Mesothelial cell of epicardium (in vitro differentiated cells): ENCODE measurements around the gene MACROD2. TPM values are rescaled to one million over a fixed set of nuclear protein-coding genes. Genes with fewer than 3 reads are reported as not detected.

Experiments
- DNase-seq, 2 experiments: peaks; one replicate each; pipeline ENCODE4 v3.0.0; 2021; ENCODE audit warnings: low spot score in 2 of 2; ENCODE audit not compliant: unreplicated experiment in 2 of 2
- H3K27ac Mint-ChIP-seq: 2 replicates; pipeline ENCODE4 v1.8.0; 2021; ENCODE audit warnings: mixed read lengths
- H3K27me3 Mint-ChIP-seq: 2 replicates; pipeline ENCODE4 v1.8.0; 2021; ENCODE audit warnings: low read depth, mixed read lengths
- H3K36me3 Mint-ChIP-seq: 2 replicates; pipeline ENCODE4 v1.8.0; 2021; ENCODE audit warnings: mixed read lengths
- H3K4me1 Mint-ChIP-seq: 2 replicates; pipeline ENCODE4 v1.8.0; 2021; ENCODE audit warnings: mixed read lengths
- H3K4me3 Mint-ChIP-seq: 2 replicates; pipeline ENCODE4 v1.8.0; 2021; ENCODE audit warnings: mild to moderate bottlenecking, moderate library complexity, mixed read lengths
- H3K9me3 Mint-ChIP-seq: 2 replicates; pipeline ENCODE4 v1.8.0; 2021; ENCODE audit warnings: mixed read lengths
- total RNA-seq: library from RNA; stranded (reverse); gene quantifications from 3 replicates; pipeline ENCODE4 v1.2.1, GENCODE V29; 2021
- TF ChIP-seq, protein P1 (sequence below): fragments of 200-600 bp; sonication (generic); IDR thresholded peaks from one replicate; pipeline ENCODE4 v1.5.0; 2021; ENCODE audit warnings: antibody characterized with exemption; ENCODE audit not compliant: unreplicated experiment

MACROD2 gene
- total RNA-seq, 1 donor from 2014 or later, result 10.0 TPM

DNA sequence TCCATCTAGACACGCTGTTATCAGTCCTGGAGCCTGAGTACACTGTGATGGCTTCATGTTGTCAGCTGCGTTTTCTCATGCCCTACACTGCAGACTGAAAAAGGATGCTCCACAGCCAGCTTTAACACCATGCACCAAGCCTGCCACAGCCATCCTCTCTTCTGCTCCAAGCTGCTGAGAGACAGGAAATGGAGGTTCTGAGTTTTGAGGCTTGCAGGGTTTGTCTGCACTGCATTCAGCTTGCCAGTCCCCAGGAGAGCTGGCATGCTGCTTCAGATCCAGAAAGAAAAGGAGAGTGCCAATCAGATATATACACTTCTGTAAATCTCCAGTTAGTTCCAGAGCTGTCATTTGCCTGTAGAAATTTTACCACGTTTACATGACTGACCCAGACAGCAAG is 892.8 kb downstream of the MACROD2 start:
- Mint-ChIP-seq H3K27me3 (no peaks in the 10 kb centered on the region), H3K4me1 (peaks cover 26% of the 10 kb centered on the region), H3K9me3 (peaks cover 9% of the 10 kb centered on the region), H3K36me3 (no peaks in the 10 kb centered on the region), H3K4me3 (no peak overlapping the region), H3K27ac (peak overlapping the region; percentile 19)
- TF ChIP-seq, protein P1, sequence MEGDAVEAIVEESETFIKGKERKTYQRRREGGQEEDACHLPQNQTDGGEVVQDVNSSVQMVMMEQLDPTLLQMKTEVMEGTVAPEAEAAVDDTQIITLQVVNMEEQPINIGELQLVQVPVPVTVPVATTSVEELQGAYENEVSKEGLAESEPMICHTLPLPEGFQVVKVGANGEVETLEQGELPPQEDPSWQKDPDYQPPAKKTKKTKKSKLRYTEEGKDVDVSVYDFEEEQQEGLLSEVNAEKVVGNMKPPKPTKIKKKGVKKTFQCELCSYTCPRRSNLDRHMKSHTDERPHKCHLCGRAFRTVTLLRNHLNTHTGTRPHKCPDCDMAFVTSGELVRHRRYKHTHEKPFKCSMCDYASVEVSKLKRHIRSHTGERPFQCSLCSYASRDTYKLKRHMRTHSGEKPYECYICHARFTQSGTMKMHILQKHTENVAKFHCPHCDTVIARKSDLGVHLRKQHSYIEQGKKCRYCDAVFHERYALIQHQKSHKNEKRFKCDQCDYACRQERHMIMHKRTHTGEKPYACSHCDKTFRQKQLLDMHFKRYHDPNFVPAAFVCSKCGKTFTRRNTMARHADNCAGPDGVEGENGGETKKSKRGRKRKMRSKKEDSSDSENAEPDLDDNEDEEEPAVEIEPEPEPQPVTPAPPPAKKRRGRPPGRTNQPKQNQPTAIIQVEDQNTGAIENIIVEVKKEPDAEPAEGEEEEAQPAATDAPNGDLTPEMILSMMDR, result no peak
- no peak for DNase-seq

DNA sequence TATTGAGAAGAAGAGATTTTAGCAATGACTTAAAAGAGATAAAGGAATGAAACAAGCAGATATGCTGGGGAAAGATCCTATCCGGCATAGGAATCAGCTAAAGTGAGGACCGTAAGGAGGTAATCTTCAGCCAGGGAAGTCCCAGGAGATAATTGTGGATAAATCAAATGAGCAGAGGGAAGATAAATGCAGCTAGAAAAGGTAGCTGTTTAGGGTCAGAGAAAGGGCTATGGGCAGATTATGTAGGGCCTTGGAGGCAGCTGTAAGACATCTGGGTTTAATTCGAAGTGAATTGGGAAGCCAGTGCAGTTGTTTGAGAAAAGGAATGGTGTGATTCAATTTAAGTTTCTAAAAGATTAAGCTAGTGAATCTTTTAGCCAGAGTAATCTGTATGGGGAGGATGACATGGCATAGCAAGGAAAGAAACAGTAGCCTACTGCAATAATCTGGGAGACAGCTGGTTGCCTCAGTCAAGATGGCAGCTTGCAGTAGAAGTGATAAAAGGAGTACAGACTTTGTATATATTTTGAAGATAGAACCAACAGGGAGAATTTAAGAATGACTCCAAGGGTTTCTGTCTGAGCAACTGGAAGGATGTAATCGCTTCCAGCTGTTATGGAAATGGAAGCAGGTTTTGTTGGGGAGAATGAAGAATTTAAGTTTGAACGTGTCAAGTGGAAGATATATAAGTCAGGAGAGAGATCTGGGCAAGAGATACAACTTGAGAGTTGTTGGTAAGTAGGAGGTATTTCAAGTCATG is 894.4 kb downstream of the MACROD2 start:
- no peak for DNase-seq
- Mint-ChIP-seq H3K4me1 (peaks cover 21% of the 10 kb centered on the region), H3K9me3 (peaks cover 8% of the 10 kb centered on the region), H3K36me3 (no peaks in the 10 kb centered on the region), H3K27me3 (no peaks in the 10 kb centered on the region), H3K27ac (peak overlapping the region; percentile 40), H3K4me3 (no peak overlapping the region)
- TF ChIP-seq, protein P1, result no peak

DNA sequence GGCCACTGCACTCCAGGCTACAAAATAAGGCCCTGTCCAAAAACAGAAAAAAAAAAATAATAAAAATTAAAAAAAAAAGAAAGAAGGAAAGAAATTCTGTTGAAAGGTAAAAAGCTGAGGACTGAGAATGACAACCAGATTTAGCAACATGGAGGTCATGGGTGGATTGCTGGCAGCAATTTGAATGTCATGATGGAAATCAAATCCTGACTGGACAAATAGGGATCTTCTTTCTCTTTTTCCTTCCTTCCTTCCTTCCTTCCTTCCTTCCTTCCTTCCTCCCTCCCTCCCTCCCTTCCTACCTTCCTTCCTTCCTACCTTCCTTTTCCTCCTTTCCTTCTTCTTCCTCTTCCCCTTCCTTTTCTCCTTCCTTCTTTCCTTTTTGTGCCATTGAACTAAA is 895.4 kb downstream of the MACROD2 start:
- H3K4me1 Mint-ChIP-seq, result peaks cover 21% of the 10 kb centered on the region
- H3K4me3 Mint-ChIP-seq, result no peak overlapping the region
- peaks cover 6% of the 10 kb centered on the region for H3K9me3 Mint-ChIP-seq
- H3K36me3 Mint-ChIP-seq, result no peaks in the 10 kb centered on the region
- H3K27me3 Mint-ChIP-seq, result no peaks in the 10 kb centered on the region
- no peak for DNase-seq
- TF ChIP-seq, protein P1, result no peak
- H3K27ac Mint-ChIP-seq, result no peak overlapping the region

DNA sequence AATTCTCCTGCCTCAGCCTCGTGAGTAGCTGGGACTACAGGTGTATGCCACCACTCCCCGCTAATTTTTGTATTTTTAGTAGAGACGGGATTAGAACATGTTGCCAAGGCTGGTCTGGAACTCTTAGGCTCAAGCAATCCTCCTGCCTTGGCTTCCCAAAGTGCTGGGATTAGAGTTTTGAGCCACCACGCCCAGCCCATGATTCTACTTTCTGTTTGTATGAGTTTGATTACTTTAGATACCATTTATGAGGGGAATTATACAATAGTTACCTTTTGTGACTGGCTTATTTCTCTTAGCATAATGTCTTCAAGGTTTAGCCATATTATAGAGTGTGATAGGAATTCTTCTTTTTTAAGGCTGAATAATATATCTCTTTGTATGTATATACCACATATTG is 897.5 kb downstream of the MACROD2 start:
- no peak for DNase-seq
- Mint-ChIP-seq H3K27me3 (no peaks in the 10 kb centered on the region), H3K9me3 (peaks cover 11% of the 10 kb centered on the region), H3K27ac (no peak overlapping the region), H3K4me1 (peaks cover 21% of the 10 kb centered on the region), H3K4me3 (no peak overlapping the region), H3K36me3 (peaks cover 1% of the 10 kb centered on the region)
- TF ChIP-seq, protein P1, result no peak

DNA sequence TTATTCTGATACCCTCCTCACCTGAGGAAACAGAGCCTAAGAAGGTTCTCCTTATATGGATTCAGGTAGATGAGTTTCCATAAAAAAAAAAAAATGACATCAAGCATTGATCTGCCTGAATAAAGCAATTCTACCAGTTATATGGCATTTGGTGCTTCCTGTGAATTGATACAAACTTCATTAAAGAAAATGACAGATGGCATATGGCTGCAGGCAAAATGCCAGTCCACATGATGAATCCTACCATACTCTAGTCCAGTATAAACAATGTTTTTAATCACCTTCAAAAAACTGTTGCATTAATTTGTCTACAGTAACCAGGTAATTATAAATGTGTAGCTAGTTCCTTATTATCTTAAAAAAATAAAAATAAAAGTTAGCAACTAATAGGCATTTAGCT is 901.3 kb downstream of the MACROD2 start:
- Mint-ChIP-seq H3K9me3 (peaks cover 6% of the 10 kb centered on the region), H3K4me1 (peaks cover under 1% of the 10 kb centered on the region), H3K4me3 (no peak overlapping the region), H3K36me3 (peaks cover 2% of the 10 kb centered on the region), H3K27me3 (no peaks in the 10 kb centered on the region), H3K27ac (no peak overlapping the region)
- no peak for DNase-seq
- TF ChIP-seq, protein P1, result no peak
